ENCODE results near the gene FBXL16. TPM values are rescaled to one million over a fixed set of nuclear protein-coding genes. Genes with fewer than 3 reads are reported as not detected.

Gene FBXL16
- polyA plus RNA-seq, 2 of the 4 experiments (the other 2 are of a cell fraction): 0.53 to 1.2 TPM

DNA sequence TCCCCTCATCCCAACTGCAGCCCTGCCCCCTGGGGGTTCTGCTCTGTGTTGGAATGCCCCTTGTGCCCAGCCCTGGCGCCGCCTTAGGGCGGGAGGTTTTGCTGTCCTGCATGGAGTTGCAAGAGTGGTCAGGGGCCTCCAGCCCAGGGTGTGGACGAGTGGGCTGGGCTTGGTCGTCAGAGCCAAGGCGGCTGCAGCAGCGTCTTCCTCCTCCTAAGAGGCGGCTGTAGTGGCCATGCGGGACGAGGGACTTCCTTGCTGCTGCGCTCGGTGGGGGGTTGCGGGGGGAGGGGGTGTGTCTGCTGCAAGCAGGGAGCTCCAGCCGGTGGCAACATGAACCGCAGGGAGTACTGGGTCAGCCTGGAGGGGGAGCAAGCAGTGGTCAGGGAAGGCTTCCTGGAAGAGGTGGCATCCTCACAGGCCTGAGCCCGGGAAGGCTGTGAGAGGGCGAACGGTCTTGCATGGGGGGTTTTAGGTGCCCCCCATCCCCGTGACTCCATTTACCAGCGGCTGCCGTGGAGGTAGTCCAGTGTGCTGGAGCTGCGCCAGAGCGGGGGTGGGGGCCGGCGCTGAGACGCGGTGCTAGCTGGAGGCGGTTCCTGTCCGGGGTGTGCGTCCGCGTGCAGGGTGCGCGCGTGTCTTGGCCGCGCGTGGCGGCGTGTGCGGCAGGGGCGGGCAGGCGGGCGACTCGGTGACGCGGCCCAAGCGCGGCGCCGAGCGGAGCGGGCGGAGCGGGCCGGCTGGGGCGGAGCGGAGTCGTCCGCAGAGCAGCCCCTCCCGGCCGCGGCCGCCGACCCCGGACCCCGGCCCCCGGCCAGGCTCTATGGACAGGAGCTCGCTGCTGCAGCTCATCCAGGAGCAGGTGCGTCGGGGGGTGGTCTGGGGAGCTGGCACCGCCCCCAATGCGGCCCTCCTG is 30.4 kb downstream of the FBXL16 start, which contains the start of gene RHBDL1:
Gene RHBDL1 (plus strand): TSS at position 704 of the 916 bp plus-strand sequence. CDS start 120 bp downstream, at position 824.
- peak within 1 kb of the TSS; percentile 63 to 84 for H3K27ac ChIP-seq
- ChIA-PET POLR2A (interaction anchor here (1.2 to 1.3 kb wide), 2 partner anchors 15 to 26 kb away, joined by 3 to 6 read pairs; partner anchors contain the start of gene WDR90), CTCF (interaction anchor here (1.0 to 2.6 kb wide), 6 partner anchors 9 to 82 kb away, joined by 3 to 21 read pairs (median 6); partner anchors contain the start of gene RHOT2)

DNA sequence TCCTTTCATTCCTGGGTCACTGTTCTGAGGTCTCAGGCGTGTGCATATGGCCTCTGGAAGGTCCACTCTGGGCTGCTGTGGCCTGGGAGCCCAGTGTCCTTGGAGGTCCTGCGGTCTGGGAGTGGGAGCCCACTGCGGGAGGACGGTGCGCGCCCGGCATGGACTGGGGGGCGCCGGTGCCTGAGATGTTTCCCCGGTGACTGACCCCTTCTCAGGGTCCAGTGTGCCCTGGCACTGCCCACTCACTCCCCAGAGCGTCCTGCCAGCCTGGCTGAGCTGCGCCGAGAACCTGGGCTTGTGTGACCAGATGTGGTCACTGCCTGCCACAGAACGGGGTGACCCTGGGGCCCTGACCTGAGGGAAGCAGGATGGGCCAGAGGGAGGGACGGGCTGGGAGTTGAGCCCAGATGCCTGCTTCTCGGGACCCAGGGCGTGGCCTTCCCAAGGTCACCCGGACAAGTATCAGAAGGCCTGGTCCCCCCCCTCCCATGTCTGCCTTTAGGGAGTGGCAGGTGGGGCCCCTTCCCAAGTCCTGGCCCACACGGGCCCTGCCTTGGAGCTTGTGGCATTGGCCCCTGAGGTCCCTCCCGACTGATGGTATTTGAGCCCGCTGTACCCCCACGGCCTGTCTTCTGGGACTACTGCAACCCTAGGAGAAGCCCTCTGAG is 31.3 kb downstream of the FBXL16 start:
- no peak for ATAC-seq
- peak overlapping the region; percentile 98 for H3K4me2 ChIP-seq
- POLR2A ChIA-PET: interaction anchor here (1.2 to 1.3 kb wide), 2 partner anchors 14 to 25 kb away, joined by 3 to 6 read pairs; partner anchors contain the start of gene WDR90
- CTCF ChIA-PET: interaction anchor here (1.4 to 2.6 kb wide), 2 partner anchors 8 to 13 kb away, joined by 10 to 21 read pairs; partner anchors contain the start of gene RHOT2
- no peak for FAIRE-seq
- H3K27ac ChIP-seq: peak overlapping the region in 1 of 2 experiments; percentile 84; a peak in 3 of 6 replicates
- H3K4me3 ChIP-seq: no peak overlapping the region
- H3K9me3 ChIP-seq: no peaks in the 10 kb centered on the region
- 77% methylated on average over 12 of the region's 22 CpGs for WGBS (ENCODE audit: missing lambda C conversion rate)
- TF ChIP-seq EP300 (IDR thresholded peaks at IDR 0.05) (no peak), ESRRA (IDR thresholded peaks at IDR 0.05; ENCODE audit: borderline replicate concordance, low read length) (no peak), FOSL2 (IDR thresholded peaks at IDR 0.05) (no peak), FOSL2 (CRISPR knock-in tag; IDR thresholded peaks at IDR 0.05) (no peak), POLR2AphosphoS2 (conservative IDR thresholded peaks at IDR 0.05; ENCODE audit: low read length) (no peak), TFCP2L1 (CRISPR knock-in tag; IDR thresholded peaks at IDR 0.05) (no peak), PHF8 (IDR thresholded peaks at IDR 0.05; ENCODE audit: borderline replicate concordance, low read depth) (no peak), RCOR1 (IDR thresholded peaks at IDR 0.05; ENCODE audit: low read depth, low read length) (no peak), RNF2 (IDR thresholded peaks at IDR 0.05; ENCODE audit: borderline replicate concordance, low read depth) (no peak), SMC3 (IDR thresholded peaks at IDR 0.05) (no peak), HDAC2 (IDR thresholded peaks at IDR 0.05) (no peak), POLR2A (IDR thresholded peaks at IDR 0.05; ENCODE audit: low read length) (no peak), RARB (CRISPR knock-in tag; IDR thresholded peaks at IDR 0.05) (no peak), CBX8 (IDR thresholded peaks at IDR 0.05) (no peak), MYC (IDR thresholded peaks at IDR 0.05; ENCODE audit: borderline replicate concordance, low read length) (no peak)
- TF ChIP-seq, protein P1, sequence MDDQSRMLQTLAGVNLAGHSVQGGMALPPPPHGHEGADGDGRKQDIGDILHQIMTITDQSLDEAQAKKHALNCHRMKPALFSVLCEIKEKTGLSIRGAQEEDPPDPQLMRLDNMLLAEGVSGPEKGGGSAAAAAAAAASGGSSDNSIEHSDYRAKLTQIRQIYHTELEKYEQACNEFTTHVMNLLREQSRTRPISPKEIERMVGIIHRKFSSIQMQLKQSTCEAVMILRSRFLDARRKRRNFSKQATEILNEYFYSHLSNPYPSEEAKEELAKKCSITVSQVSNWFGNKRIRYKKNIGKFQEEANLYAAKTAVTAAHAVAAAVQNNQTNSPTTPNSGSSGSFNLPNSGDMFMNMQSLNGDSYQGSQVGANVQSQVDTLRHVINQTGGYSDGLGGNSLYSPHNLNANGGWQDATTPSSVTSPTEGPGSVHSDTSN (IDR thresholded peaks at IDR 0.05): no peak
- TF ChIP-seq, protein P2, sequence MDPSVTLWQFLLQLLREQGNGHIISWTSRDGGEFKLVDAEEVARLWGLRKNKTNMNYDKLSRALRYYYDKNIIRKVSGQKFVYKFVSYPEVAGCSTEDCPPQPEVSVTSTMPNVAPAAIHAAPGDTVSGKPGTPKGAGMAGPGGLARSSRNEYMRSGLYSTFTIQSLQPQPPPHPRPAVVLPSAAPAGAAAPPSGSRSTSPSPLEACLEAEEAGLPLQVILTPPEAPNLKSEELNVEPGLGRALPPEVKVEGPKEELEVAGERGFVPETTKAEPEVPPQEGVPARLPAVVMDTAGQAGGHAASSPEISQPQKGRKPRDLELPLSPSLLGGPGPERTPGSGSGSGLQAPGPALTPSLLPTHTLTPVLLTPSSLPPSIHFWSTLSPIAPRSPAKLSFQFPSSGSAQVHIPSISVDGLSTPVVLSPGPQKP (IDR thresholded peaks at IDR 0.05; ENCODE audit: low read depth, low read length): no peak
- TF ChIP-seq, protein P3, sequence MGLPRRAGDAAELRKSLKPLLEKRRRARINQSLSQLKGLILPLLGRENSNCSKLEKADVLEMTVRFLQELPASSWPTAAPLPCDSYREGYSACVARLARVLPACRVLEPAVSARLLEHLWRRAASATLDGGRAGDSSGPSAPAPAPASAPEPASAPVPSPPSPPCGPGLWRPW (IDR thresholded peaks at IDR 0.05): no peak
- TF ChIP-seq, protein P4, sequence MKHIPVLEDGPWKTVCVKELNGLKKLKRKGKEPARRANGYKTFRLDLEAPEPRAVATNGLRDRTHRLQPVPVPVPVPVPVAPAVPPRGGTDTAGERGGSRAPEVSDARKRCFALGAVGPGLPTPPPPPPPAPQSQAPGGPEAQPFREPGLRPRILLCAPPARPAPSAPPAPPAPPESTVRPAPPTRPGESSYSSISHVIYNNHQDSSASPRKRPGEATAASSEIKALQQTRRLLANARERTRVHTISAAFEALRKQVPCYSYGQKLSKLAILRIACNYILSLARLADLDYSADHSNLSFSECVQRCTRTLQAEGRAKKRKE (CRISPR knock-in tag; IDR thresholded peaks at IDR 0.05; ENCODE audit: low read depth): no peak
- TF ChIP-seq, protein P5, sequence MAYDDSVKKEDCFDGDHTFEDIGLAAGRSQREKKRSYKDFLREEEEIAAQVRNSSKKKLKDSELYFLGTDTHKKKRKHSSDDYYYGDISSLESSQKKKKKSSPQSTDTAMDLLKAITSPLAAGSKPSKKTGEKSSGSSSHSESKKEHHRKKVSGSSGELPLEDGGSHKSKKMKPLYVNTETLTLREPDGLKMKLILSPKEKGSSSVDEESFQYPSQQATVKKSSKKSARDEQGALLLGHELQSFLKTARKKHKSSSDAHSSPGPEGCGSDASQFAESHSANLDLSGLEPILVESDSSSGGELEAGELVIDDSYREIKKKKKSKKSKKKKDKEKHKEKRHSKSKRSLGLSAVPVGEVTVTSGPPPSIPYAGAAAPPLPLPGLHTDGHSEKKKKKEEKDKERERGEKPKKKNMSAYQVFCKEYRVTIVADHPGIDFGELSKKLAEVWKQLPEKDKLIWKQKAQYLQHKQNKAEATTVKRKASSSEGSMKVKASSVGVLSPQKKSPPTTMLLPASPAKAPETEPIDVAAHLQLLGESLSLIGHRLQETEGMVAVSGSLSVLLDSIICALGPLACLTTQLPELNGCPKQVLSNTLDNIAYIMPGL (CRISPR knock-in tag; IDR thresholded peaks at IDR 0.05; ENCODE audit: borderline replicate concordance): no peak
- no peak for DNase-seq (ENCODE audit: low read depth in 1 of 2, low spot score in 1 of 2)
- H3K4me1 ChIP-seq: peaks cover 24% of the 10 kb centered on the region

More for the DNA sequence above, 30.4 kb downstream of the FBXL16 start, which contains the start of gene RHBDL1:
- TF ChIP-seq KDM1A (IDR thresholded peaks at IDR 0.05; ENCODE audit: low read depth) (peak; percentile 41; the same call in 1 of the 2 replicates), SMC3 (IDR thresholded peaks at IDR 0.05) (no peak), ZFP36 (IDR thresholded peaks at IDR 0.05; ENCODE audit: borderline replicate concordance, partially characterized antibody) (peak; percentile 100), JUN (IDR thresholded peaks at IDR 0.05) (peak in 1 of 2 experiments; percentile 34; a peak in 1 of 5 replicates)
- TF ChIP-seq, protein P6, sequence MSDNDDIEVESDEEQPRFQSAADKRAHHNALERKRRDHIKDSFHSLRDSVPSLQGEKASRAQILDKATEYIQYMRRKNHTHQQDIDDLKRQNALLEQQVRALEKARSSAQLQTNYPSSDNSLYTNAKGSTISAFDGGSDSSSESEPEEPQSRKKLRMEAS (IDR thresholded peaks at IDR 0.05): peak; percentile 1; the same call in 1 of the 2 replicates
- TF ChIP-seq, protein P1 (IDR thresholded peaks at IDR 0.05): peak; percentile 45; the same call in 1 of the 2 replicates
- TF ChIP-seq, protein P7, sequence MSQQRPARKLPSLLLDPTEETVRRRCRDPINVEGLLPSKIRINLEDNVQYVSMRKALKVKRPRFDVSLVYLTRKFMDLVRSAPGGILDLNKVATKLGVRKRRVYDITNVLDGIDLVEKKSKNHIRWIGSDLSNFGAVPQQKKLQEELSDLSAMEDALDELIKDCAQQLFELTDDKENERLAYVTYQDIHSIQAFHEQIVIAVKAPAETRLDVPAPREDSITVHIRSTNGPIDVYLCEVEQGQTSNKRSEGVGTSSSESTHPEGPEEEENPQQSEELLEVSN (IDR thresholded peaks at IDR 0.05; ENCODE audit: borderline replicate concordance, low read depth): no peak
- FAIRE-seq: no peak
- 7% methylated on average over 39 of the region's 73 CpGs for WGBS (ENCODE audit: missing lambda C conversion rate)
- DNase-seq (ENCODE audit: low read depth in 1 of 2, low spot score in 1 of 2): peak in 1 of 2 experiments; percentile 66
- Histone ChIP-seq H3K9me3 (no peaks in the 10 kb centered on the region), H3K4me2 (peak within 1 kb of the TSS; percentile 98), H3K4me1 (peaks cover 25% of the 10 kb centered on the region), H3K4me3 (peak within 1 kb of the TSS; percentile 50)
- peak in 1 of 2 experiments; percentile 15; a peak in 2 of 6 replicates for ATAC-seq

Data from A549 (cell line).